Neuronal stem cell (in vitro differentiated cells): Measurements from ENCODE around the gene CCDC102B.
"Not testable (repeated sequence)": the region's sequence is repeated elsewhere in the genome, so short reads cannot be mapped to it uniquely, and the experiment has no call there.

Experiments
- DNase-seq: peaks from one replicate; pipeline ENCODE4 v3.0.0-alpha.2; 2013; ENCODE audit warnings: low spot score
- H2AFZ ChIP-seq: one replicate; pipeline ENCODE4 v1.6.1; 2013; ENCODE audit warnings: mild to moderate bottlenecking, low read length, inconsistent platforms
- H2AK5ac ChIP-seq: 2 replicates; pipeline ENCODE4 v1.6.1; 2013; ENCODE audit warnings: low read depth, mild to moderate bottlenecking, inconsistent platforms, low read length, moderate library complexity, mixed read lengths
- H2BK120ac ChIP-seq: 2 replicates; pipeline ENCODE4 v1.6.1; 2013; ENCODE audit warnings: low read depth, mild to moderate bottlenecking, inconsistent platforms, low read length, moderate library complexity, mixed read lengths
- H2BK12ac ChIP-seq: one replicate; pipeline ENCODE4 v1.6.1; 2013; ENCODE audit warnings: low read length, inconsistent platforms
- H2BK15ac ChIP-seq: 2 replicates; pipeline ENCODE4 v1.6.1; 2013; ENCODE audit warnings: mild to moderate bottlenecking, low read length, inconsistent platforms, mixed read lengths
- H2BK5ac ChIP-seq: one replicate; pipeline ENCODE4 v1.6.1; 2013; ENCODE audit warnings: inconsistent platforms, mild to moderate bottlenecking, low read length, moderate library complexity
- H3K14ac ChIP-seq: one replicate; pipeline ENCODE4 v1.6.1; 2013; ENCODE audit warnings: low read length, inconsistent platforms
- H3K18ac ChIP-seq: 2 replicates; pipeline ENCODE4 v1.6.1; 2013; ENCODE audit warnings: low read length, inconsistent platforms
- H3K23ac ChIP-seq: 2 replicates; pipeline ENCODE4 v1.6.1; 2013; ENCODE audit warnings: low read depth, mild to moderate bottlenecking, mixed read lengths, low read length, inconsistent platforms; ENCODE audit not compliant: poor library complexity
- H3K27ac ChIP-seq: replicated peaks from 3 replicates; pipeline ENCODE4 v1.5.1; 2013; ENCODE audit warnings: low read length, inconsistent platforms
- H3K27me3 ChIP-seq, 3 experiments: 2 replicates each; pipeline ENCODE4 v1.6.1; 2013; ENCODE audit warnings: low read length in 3 of 3, mild to moderate bottlenecking in 2 of 3, inconsistent platforms in 1 of 3, low read depth in 1 of 3, mixed read lengths in 1 of 3, moderate library complexity in 1 of 3; ENCODE audit not compliant: control insufficient read depth in 3 of 3, insufficient read depth in 3 of 3
- H3K36me3 ChIP-seq, 2 donors: replicated peaks in 1 of 2; 2 replicates each; pipeline ENCODE4 v1.6.1; 2013; ENCODE audit warnings: low read length in 2 of 2; ENCODE audit not compliant: control insufficient read depth in 2 of 2, insufficient read depth in 2 of 2
- H3K4ac ChIP-seq: 2 replicates; pipeline ENCODE4 v1.6.1; 2013; ENCODE audit warnings: inconsistent platforms, mild to moderate bottlenecking, low read length, moderate library complexity
- H3K4me1 ChIP-seq, 2 donors: 1 replicate in 1 of 2; 2 replicates in 1 of 2; pipeline ENCODE4 v1.6.1; 2013; ENCODE audit warnings: low read length in 2 of 2, low read depth in 1 of 2; ENCODE audit not compliant: control insufficient read depth in 2 of 2, insufficient read depth in 1 of 2
- H3K4me2 ChIP-seq: one replicate; pipeline ENCODE4 v1.6.1; 2013; ENCODE audit warnings: mild to moderate bottlenecking, low read length, inconsistent platforms; ENCODE audit not compliant: insufficient read depth, poor library complexity, severe bottlenecking
- H3K4me3 ChIP-seq, 2 donors: 2 replicates each; pipeline ENCODE4 v1.5.1; 2013; ENCODE audit warnings: low read length in 2 of 2, mild to moderate bottlenecking in 2 of 2, inconsistent platforms in 1 of 2, moderate library complexity in 1 of 2
- H3K79me1 ChIP-seq: one replicate; pipeline ENCODE4 v1.6.1; 2013; ENCODE audit warnings: low read depth, mild to moderate bottlenecking, inconsistent platforms, low read length, moderate library complexity
- H3K9ac ChIP-seq: one replicate; pipeline ENCODE4 v1.6.1; 2013; ENCODE audit warnings: mild to moderate bottlenecking, low read depth, low read length, inconsistent platforms; ENCODE audit not compliant: poor library complexity
- H3K9me3 ChIP-seq, 2 donors: replicated peaks in 1 of 2; 2 replicates each; pipeline versions ENCODE3 to v1.6.1; 2013; ENCODE audit warnings: low read length in 2 of 2, mild to moderate bottlenecking in 2 of 2, inconsistent platforms in 1 of 2, low read depth in 1 of 2, mixed read lengths in 1 of 2, moderate library complexity in 1 of 2; ENCODE audit not compliant: control insufficient read depth in 2 of 2, insufficient read depth in 1 of 2
- H4K8ac ChIP-seq: one replicate; pipeline ENCODE4 v1.6.1; 2013; ENCODE audit warnings: low read depth, mild to moderate bottlenecking, inconsistent platforms, low read length, moderate library complexity
- H4K91ac ChIP-seq: one replicate; pipeline ENCODE4 v1.6.1; 2013; ENCODE audit warnings: low read length, low read depth, mild to moderate bottlenecking, inconsistent platforms; ENCODE audit not compliant: poor library complexity
- WGBS, 2 donors: extraction: QIAGEN DNeasy Blood & Tissue Kit; methylation state at CpG; one replicate each; pipeline ENCODE4 v1.1.7; 2013; ENCODE audit warnings: missing lambda C conversion rate in 2 of 2, mixed read lengths in 1 of 2; ENCODE audit not compliant: insufficient read length in 2 of 2, insufficient replicate concordance in 1 of 2; ENCODE audit errors: extremely low coverage in 2 of 2; 5-methylcytosine and 5-hydroxymethylcytosine counted together

CCDC102B gene

GRCh38 chr18:68942230-68942629, 144.3 kb downstream of the CCDC102B start:
- no peaks in the 10 kb centered on the region for H3K36me3 ChIP-seq
- no peak overlapping the region for H3K4me3 ChIP-seq
- no peak overlapping the region for H2BK12ac ChIP-seq
- WGBS, 2 donors, result no CpG with 5 or more reads among the region's 7 CpGs
- no peak overlapping the region for H4K8ac ChIP-seq
- no peak for DNase-seq
- no peaks in the 10 kb centered on the region for H3K79me1 ChIP-seq
- H3K14ac ChIP-seq, result no peak overlapping the region
- H3K27ac ChIP-seq, result no peak overlapping the region
- no peak overlapping the region for H2BK120ac ChIP-seq
- no peak overlapping the region for H2AK5ac ChIP-seq
- H3K4me1 ChIP-seq, result no peaks in the 10 kb centered on the region
- no peak overlapping the region for H3K9ac ChIP-seq
- no peak overlapping the region for H3K4me2 ChIP-seq
- H2BK15ac ChIP-seq, result no peak overlapping the region
- H3K9me3 ChIP-seq, result no peaks in the 10 kb centered on the region
- no peaks in the 10 kb centered on the region for H3K27me3 ChIP-seq
- no peak overlapping the region for H3K4ac ChIP-seq
- no peak overlapping the region for H2BK5ac ChIP-seq
- peak overlapping the region; percentile 13 for H2AFZ ChIP-seq
- H4K91ac ChIP-seq, result no peak overlapping the region
- no peak overlapping the region for H3K23ac ChIP-seq
- H3K18ac ChIP-seq, result no peak overlapping the region

GRCh38 chr18:68943861-68944260, 146.0 kb downstream of the CCDC102B start:
- H3K4me3 ChIP-seq, H2BK5ac ChIP-seq, H4K8ac ChIP-seq, H3K27me3 ChIP-seq, H2BK15ac ChIP-seq, H2AK5ac ChIP-seq, H3K9me3 ChIP-seq, H3K14ac ChIP-seq, H3K4me1 ChIP-seq, DNase-seq, H2BK120ac ChIP-seq, H2BK12ac ChIP-seq, H3K4ac ChIP-seq, H4K91ac ChIP-seq, H3K36me3 ChIP-seq, H3K23ac ChIP-seq, H3K18ac ChIP-seq, H3K4me2 ChIP-seq, H3K9ac ChIP-seq, H2AFZ ChIP-seq, H3K27ac ChIP-seq, H3K79me1 ChIP-seq: not testable (repeated sequence)
- WGBS, 2 donors, result no CpG with 5 or more reads among the region's 2 CpGs

- Histone ChIP-seq H3K27me3 (no peaks in the 10 kb centered on the region), H3K4me1 (no peaks in the 10 kb centered on the region), H3K27ac (no peak overlapping the region), H3K79me1 (no peaks in the 10 kb centered on the region), H4K8ac (no peak overlapping the region), H4K91ac (no peak overlapping the region), H3K9ac (no peak overlapping the region), H3K23ac (no peak overlapping the region), H2BK120ac (no peak overlapping the region), H3K9me3 (no peaks in the 10 kb centered on the region), H2BK12ac (no peak overlapping the region), H3K18ac (no peak overlapping the region), H3K4me2 (no peak overlapping the region), H2AFZ (no peak overlapping the region), H3K4me3 (no peak overlapping the region), H3K36me3 (no peaks in the 10 kb centered on the region), H3K14ac (no peak overlapping the region), H2BK15ac (no peak overlapping the region), H2BK5ac (no peak overlapping the region), H2AK5ac (no peak overlapping the region), H3K4ac (no peak overlapping the region)
- no peak for DNase-seq
- no CpG with 5 or more reads among the region's 1 CpG for WGBS, 2 donors
Measured at GRCh38 chr18:68944330-68944729, 146.4 kb downstream of the CCDC102B start.

GRCh38 chr18:68944826-68945225, 146.9 kb downstream of the CCDC102B start:
- H3K4me1 ChIP-seq, result no peaks in the 10 kb centered on the region
- no peaks in the 10 kb centered on the region for H3K27me3 ChIP-seq
- no peak overlapping the region for H3K18ac ChIP-seq
- no peak overlapping the region for H3K23ac ChIP-seq
- no peak overlapping the region for H3K14ac ChIP-seq
- no peak overlapping the region for H2BK120ac ChIP-seq
- no peaks in the 10 kb centered on the region for H3K36me3 ChIP-seq
- H2BK12ac ChIP-seq, result no peak overlapping the region
- H2AFZ ChIP-seq, result no peak overlapping the region
- H2BK15ac ChIP-seq, result no peak overlapping the region
- WGBS, 2 donors, result no CpG with 5 or more reads among the region's 1 CpG
- H4K8ac ChIP-seq, result no peak overlapping the region
- no peaks in the 10 kb centered on the region for H3K9me3 ChIP-seq
- DNase-seq, result no peak
- H3K4me3 ChIP-seq, result no peak overlapping the region
- H3K4ac ChIP-seq, result no peak overlapping the region
- H3K79me1 ChIP-seq, result no peaks in the 10 kb centered on the region
- H3K27ac ChIP-seq, result no peak overlapping the region
- no peak overlapping the region for H2AK5ac ChIP-seq
- H3K4me2 ChIP-seq, result no peak overlapping the region
- H2BK5ac ChIP-seq, result no peak overlapping the region
- no peak overlapping the region for H3K9ac ChIP-seq
- no peak overlapping the region for H4K91ac ChIP-seq
